Stomach (tissue), 9 donors: ENCODE data around the gene BRD3. TPM values are rescaled to one million over a fixed set of nuclear protein-coding genes. Genes with fewer than 3 reads are reported as not detected.
"Not testable (repeated sequence)": the region's sequence is repeated elsewhere in the genome, so short reads cannot be mapped to it uniquely, and the experiment has no call there.

Source experiments
- DNase-seq, 2 donors: peaks; one replicate each; pipeline versions ENCODE4 v3.0.0 to v3.0.0-alpha.2; 2013 to 2019
- H3K27ac ChIP-seq, 5 donors: fragments of 200-600 bp in 4 of 5; sonication (generic) in 4 of 5; one replicate each; pipeline ENCODE4 v1.5.1; 2013 to 2019; ENCODE audit warnings: mild to moderate bottlenecking in 1 of 5, moderate library complexity in 1 of 5
- H3K27me3 ChIP-seq, 3 donors: fragments of 200-600 bp; sonication (generic); one replicate each; pipeline ENCODE4 v1.5.1; 2017 to 2019; ENCODE audit warnings: mixed run types in 1 of 3
- H3K36me3 ChIP-seq, 4 donors: fragments of 200-600 bp; sonication (generic); 1 replicate in 3 of 4; 2 replicates in 1 of 4; pipeline ENCODE4 v1.5.1; 2016 to 2019
- H3K4me1 ChIP-seq, 4 donors: fragments of 200-600 bp; sonication (generic); one replicate each; pipeline ENCODE4 v1.5.1; 2016 to 2019
- H3K4me3 ChIP-seq, 4 donors: fragments of 200-600 bp; sonication (generic) in 3 of 4; one replicate each; pipeline ENCODE4 v1.5.1; 2016 to 2019; ENCODE audit warnings: mild to moderate bottlenecking in 1 of 4
- H3K9me3 ChIP-seq, 4 donors: fragments of 200-600 bp; sonication (generic); one replicate each; pipeline ENCODE4 v1.5.1; 2016 to 2019
- EP300 ChIP-seq: sonication (generic); formaldehyde crosslinking; IDR thresholded peaks from one replicate; pipeline ENCODE4 v1.6.1; 2017; ENCODE audit warnings: antibody characterized with exemption
- POLR2A ChIP-seq, 4 donors: fragments of 450-650 bp; IDR thresholded peaks; one replicate each; pipeline ENCODE4 v1.6.1; 2016; ENCODE audit warnings: antibody characterized with exemption in 4 of 4, control low read depth in 2 of 4, mild to moderate bottlenecking in 1 of 4, moderate library complexity in 1 of 4
- POLR2AphosphoS5 ChIP-seq, 3 donors: sonication (generic); formaldehyde crosslinking; IDR thresholded peaks; one replicate each; pipeline ENCODE4 v1.6.1; 2016; ENCODE audit warnings: antibody characterized with exemption in 3 of 3
- WGBS, 5 donors: extraction: QIAGEN DNeasy Blood & Tissue Kit in 3 of 5; methylation state at CpG; one replicate each; pipeline versions ENCODE4 v1.1.5 to v1.1.7; 2013 to 2018; 5-methylcytosine and 5-hydroxymethylcytosine counted together
- intact Hi-C: fragments of 100-400 bp; cut with DNase I; formaldehyde crosslinking; loops from one replicate; pipeline ENCODE4 v1.15.1; 2023; ENCODE audit warnings: low total_unique reads
- polyA plus RNA-seq, 3 donors: library from polyadenylated mRNA; stranded (reverse); fragments of 200-250 nt; gene quantifications; one replicate each; pipeline ENCODE4 v1.2.3, GENCODE V29; 2013
- total RNA-seq, 5 donors: library from RNA; depleted of rRNA; stranded (reverse); fragments of >200 nt; gene quantifications; one replicate each; pipeline versions ENCODE4 v1.1.0 to v1.2.3, GENCODE V29; 2014 to 2016
- TF ChIP-seq, protein P1 (sequence below), 7 experiments: fragments of 450-650 bp in 4 of 7; fragments of 200-600 bp in 3 of 7; sonication (generic) in 3 of 7; IDR thresholded peaks; one replicate each; pipeline ENCODE4 v1.5.1; 2016 to 2019; ENCODE audit warnings: antibody characterized with exemption in 7 of 7, control low read depth in 2 of 7, mild to moderate bottlenecking in 1 of 7
- donor health status: healthy with polysubstance abuse.
- donor health status: Bipolar disorder and iron deficiency.
- donor health status: healthy.

BRD3 gene
- total and polyA plus RNA-seq, 8 donors = 6.4 to 29.0 (median 16.7) TPM

DNA sequence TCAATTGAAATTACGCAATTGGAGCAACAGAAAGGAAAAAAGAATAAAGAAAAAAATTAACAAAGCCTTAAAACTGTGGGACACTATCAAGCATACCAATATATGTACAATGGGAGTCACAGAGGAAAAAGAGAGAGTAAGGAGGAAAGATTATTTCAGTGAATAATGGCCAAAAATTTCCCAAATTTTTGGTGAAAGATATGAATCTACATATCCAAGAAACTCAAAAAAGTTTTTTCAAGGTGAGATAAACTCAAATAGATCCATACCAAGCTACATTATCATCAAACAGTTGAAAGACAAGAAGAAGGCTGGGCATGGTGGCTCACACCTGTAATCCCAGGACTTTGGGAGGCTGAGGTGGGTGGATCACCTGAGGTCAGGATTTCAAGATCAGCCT, 8.8 kb upstream of the BRD3 start:
- Histone ChIP-seq H3K27me3 (no peaks in the 10 kb centered on the region), H3K4me1 (no peaks in the 10 kb centered on the region), H3K4me3 (no peak overlapping the region), H3K27ac (no peak overlapping the region), H3K9me3 (peaks cover 0 to 31% (median 23%) of the 10 kb centered on the region in 4 donors), H3K36me3 (no peaks in the 10 kb centered on the region)
- intact Hi-C loops = no loop called here
- WGBS, 5 donors = 4 to 49% (median 45%) methylated on average over 1 of the region's 1 CpG
- no peak for DNase-seq
- TF ChIP-seq POLR2A (IDR thresholded peaks at IDR 0.05) (no peak), POLR2AphosphoS5 (IDR thresholded peaks at IDR 0.05) (no peak)

DNA sequence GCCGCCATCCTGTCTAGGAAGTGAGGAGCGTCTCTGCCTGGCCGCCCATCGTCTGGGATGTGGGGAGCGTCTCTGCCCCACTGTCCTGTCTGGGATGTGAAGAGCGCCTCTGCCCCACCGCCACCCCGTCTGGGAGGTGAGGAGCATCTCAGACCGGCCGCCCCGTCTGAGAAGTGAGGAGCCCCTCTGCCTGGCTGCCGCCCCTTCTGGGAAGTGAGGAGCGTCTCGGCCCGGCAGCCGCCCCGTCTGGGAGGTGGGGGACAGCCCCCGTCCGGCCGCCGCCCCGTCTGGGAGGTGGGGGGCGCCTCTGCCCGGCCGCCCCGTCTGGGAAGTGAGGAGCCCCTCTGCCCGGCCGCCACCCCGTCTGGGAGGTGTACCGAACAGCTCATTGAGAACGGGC, 7.9 kb upstream of the BRD3 start:
- H3K9me3 ChIP-seq = peaks cover 0 to 31% (median 23%) of the 10 kb centered on the region in 4 donors
- H3K27ac ChIP-seq, H3K27me3 ChIP-seq, DNase-seq, H3K4me3 ChIP-seq, H3K36me3 ChIP-seq, intact Hi-C loops, H3K4me1 ChIP-seq: not testable (repeated sequence)
- WGBS, 5 donors = 83 to 96% (median 90%) methylated on average over 17 to 31 of the region's 31 CpGs

DNA sequence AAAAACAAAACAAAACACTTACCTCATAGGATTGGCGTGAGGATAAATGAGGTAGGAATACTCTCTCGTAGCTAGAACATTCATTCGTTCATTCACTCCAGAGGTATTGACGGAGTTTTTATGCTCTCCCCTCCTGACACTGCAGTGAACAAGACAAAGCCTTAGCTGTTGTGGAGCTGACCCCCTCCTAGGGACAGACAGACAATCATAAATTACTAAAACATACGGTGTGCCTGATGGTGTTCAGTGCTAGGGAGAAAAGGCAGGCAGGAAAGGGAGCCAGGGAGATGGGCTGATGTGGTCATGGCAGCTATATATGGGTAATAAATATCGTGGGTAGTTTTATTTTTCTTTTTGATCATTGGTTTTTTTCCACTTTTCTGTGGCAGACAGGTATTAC, 5.7 kb upstream of the BRD3 start:
- intact Hi-C loops = no loop called here
- Histone ChIP-seq H3K9me3 (peaks cover 0 to 19% (median 9%) of the 10 kb centered on the region in 4 donors), H3K27ac (no peak overlapping the region), H3K27me3 (peaks cover 0 to 25% (median 0%) of the 10 kb centered on the region in 3 donors), H3K36me3 (no peaks in the 10 kb centered on the region), H3K4me1 (peaks cover 0 to 8% (median 6%) of the 10 kb centered on the region in 4 donors), H3K4me3 (no peak overlapping the region)
- WGBS, 5 donors = 70 to 80% (median 78%) methylated on average over 6 of the region's 6 CpGs
- no peak for TF ChIP-seq POLR2AphosphoS5 (IDR thresholded peaks at IDR 0.05)
- TF ChIP-seq, protein P1, sequence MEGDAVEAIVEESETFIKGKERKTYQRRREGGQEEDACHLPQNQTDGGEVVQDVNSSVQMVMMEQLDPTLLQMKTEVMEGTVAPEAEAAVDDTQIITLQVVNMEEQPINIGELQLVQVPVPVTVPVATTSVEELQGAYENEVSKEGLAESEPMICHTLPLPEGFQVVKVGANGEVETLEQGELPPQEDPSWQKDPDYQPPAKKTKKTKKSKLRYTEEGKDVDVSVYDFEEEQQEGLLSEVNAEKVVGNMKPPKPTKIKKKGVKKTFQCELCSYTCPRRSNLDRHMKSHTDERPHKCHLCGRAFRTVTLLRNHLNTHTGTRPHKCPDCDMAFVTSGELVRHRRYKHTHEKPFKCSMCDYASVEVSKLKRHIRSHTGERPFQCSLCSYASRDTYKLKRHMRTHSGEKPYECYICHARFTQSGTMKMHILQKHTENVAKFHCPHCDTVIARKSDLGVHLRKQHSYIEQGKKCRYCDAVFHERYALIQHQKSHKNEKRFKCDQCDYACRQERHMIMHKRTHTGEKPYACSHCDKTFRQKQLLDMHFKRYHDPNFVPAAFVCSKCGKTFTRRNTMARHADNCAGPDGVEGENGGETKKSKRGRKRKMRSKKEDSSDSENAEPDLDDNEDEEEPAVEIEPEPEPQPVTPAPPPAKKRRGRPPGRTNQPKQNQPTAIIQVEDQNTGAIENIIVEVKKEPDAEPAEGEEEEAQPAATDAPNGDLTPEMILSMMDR (IDR thresholded peaks at IDR 0.05) = no peak
- TF ChIP-seq EP300 = no peak
- TF ChIP-seq POLR2A (IDR thresholded peaks at IDR 0.05) = no peak
- DNase-seq = no peak

DNA sequence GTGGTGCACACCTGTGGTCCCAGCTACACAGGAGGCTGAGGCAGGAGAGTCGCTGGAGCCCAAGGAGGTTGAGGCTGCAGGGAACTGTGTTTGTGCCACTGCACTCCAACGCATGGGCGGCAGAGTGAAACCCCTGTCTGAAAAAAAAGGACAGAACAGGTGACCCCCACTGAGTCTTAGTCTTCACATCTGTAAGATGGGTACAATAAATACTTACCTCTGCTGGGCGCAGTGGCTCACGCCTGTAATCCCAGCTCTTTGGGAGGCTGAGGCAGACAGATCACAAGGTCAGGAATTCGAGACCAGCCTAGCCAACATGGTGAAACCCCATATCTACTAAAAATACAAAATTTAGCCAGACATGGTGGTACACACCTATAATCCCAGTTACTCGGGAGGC, 4.9 kb upstream of the BRD3 start:
- 85 to 91% (median 88%) methylated on average over 7 of the region's 7 CpGs for WGBS, 5 donors
- H3K4me3 ChIP-seq, H3K4me1 ChIP-seq, intact Hi-C loops, H3K27ac ChIP-seq, DNase-seq, H3K36me3 ChIP-seq: not testable (repeated sequence)
- Histone ChIP-seq H3K27me3 (peaks cover 0 to 25% (median 0%) of the 10 kb centered on the region in 3 donors), H3K9me3 (peaks cover 0 to 18% (median 9%) of the 10 kb centered on the region in 4 donors)

DNA sequence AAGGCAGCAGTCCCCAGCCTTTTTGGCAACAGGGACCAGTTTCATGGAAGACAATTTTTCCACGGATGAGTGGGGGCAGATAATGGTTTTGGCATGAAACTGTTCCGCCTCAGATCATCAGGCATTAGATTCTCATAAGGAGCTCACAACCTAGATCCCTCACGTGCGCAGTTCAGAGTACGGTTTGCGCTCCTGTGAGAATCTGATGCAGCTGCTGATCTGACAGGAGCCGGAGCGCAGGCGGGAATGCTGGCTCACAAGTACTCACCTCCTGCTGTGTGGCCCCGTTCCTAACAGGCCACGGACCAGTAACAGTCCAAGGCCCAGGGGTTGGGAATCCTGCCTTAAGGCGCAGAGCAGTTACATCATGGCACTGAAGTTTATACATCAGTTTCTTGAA, 3.3 kb upstream of the BRD3 start:
- WGBS, 5 donors = 88 to 94% (median 93%) methylated on average over 12 of the region's 12 CpGs
- no peak for TF ChIP-seq POLR2A (IDR thresholded peaks at IDR 0.05)
- TF ChIP-seq, protein P1 (IDR thresholded peaks at IDR 0.05) = no peak
- TF ChIP-seq POLR2AphosphoS5 (IDR thresholded peaks at IDR 0.05) = no peak
- no peak for TF ChIP-seq EP300

More for the DNA sequence above, 3.3 kb upstream of the BRD3 start:
- H3K27me3 ChIP-seq = peaks cover 0 to 25% (median 0%) of the 10 kb centered on the region in 3 donors
- H3K4me3 ChIP-seq = no peak overlapping the region
- no peak for DNase-seq
- H3K4me1 ChIP-seq = peaks cover 2 to 16% (median 15%) of the 10 kb centered on the region in 4 donors
- no peak overlapping the region for H3K27ac ChIP-seq
- H3K36me3 ChIP-seq = no peaks in the 10 kb centered on the region
- peaks cover 0 to 6% (median 0%) of the 10 kb centered on the region in 4 donors for H3K9me3 ChIP-seq
- intact Hi-C loops = no loop called here
